Keratinocyte (primary cell): Measurements from ENCODE around the gene ITCH.

Source experiments
- CTCF ChIP-seq, 3 experiments: IDR thresholded peaks in 1 of 3; conservative IDR thresholded peaks in 1 of 3; optimal IDR thresholded peaks in 1 of 3; 2 replicates in 2 of 3; 3 replicates in 1 of 3; pipeline versions ENCODE3 to v1.5.1; 2011; ENCODE audit warnings: low read length in 3 of 3, mild to moderate bottlenecking in 3 of 3, moderate library complexity in 2 of 3, control low read depth in 1 of 3, inconsistent platforms in 1 of 3; ENCODE audit not compliant: insufficient read depth in 2 of 3; ENCODE audit errors: extremely low read depth in 1 of 3
- EZH2 ChIP-seq: IDR thresholded peaks from one replicate; pipeline ENCODE4 v1.6.1; 2012; ENCODE audit warnings: inconsistent platforms, mild to moderate bottlenecking, low read length, moderate library complexity

- no peak for TF ChIP-seq CTCF (optimal IDR thresholded peaks at IDR 0.05 in 1 of 3, IDR thresholded peaks at IDR 0.05 in 1 of 3, conservative IDR thresholded peaks at IDR 0.05 in 1 of 3; ENCODE audit: extremely low read depth in 1 of 3, insufficient read depth in 2 of 3, low read length in 3 of 3)
- TF ChIP-seq EZH2, result no peak
These were observed 4.1 kb downstream of the ITCH start for GRCh38 chr20:34367155-34367554.
